ENCODE measurements around the gene L3MBTL4. TPM values are rescaled to one million over a fixed set of nuclear protein-coding genes. Genes with fewer than 3 reads are reported as not detected.

Gene L3MBTL4
- total RNA-seq, 1 donor from 2014 or later = 16.2 TPM

GRCh38 chr18:5983488-5983887 lies 431.2 kb downstream of the L3MBTL4 start:
- DNase-seq (no peak), ATAC-seq (no peak)
- TF ChIP-seq, protein P1, sequence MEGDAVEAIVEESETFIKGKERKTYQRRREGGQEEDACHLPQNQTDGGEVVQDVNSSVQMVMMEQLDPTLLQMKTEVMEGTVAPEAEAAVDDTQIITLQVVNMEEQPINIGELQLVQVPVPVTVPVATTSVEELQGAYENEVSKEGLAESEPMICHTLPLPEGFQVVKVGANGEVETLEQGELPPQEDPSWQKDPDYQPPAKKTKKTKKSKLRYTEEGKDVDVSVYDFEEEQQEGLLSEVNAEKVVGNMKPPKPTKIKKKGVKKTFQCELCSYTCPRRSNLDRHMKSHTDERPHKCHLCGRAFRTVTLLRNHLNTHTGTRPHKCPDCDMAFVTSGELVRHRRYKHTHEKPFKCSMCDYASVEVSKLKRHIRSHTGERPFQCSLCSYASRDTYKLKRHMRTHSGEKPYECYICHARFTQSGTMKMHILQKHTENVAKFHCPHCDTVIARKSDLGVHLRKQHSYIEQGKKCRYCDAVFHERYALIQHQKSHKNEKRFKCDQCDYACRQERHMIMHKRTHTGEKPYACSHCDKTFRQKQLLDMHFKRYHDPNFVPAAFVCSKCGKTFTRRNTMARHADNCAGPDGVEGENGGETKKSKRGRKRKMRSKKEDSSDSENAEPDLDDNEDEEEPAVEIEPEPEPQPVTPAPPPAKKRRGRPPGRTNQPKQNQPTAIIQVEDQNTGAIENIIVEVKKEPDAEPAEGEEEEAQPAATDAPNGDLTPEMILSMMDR (IDR thresholded peaks at IDR 0.05) = no peak
- Histone ChIP-seq H3K27ac (no peak overlapping the region), H3K4me1 (no peaks in the 10 kb centered on the region), H3K4me3 (no peak overlapping the region), H3K27me3 (no peaks in the 10 kb centered on the region), H3K9me3 (no peaks in the 10 kb centered on the region), H3K36me3 (no peaks in the 10 kb centered on the region)
- intact Hi-C loops (cut with DNase I) = no loop called here

- Histone ChIP-seq H3K27me3 (no peaks in the 10 kb centered on the region), H3K27ac (no peak overlapping the region), H3K9me3 (no peaks in the 10 kb centered on the region), H3K36me3 (no peaks in the 10 kb centered on the region), H3K4me1 (no peaks in the 10 kb centered on the region), H3K4me3 (no peak overlapping the region)
- DNase-seq (no peak), ATAC-seq (no peak)
- intact Hi-C loops (cut with DNase I) = no loop called here
- TF ChIP-seq, protein P1 (IDR thresholded peaks at IDR 0.05) = no peak
Measured at GRCh38 chr18:5982332-5982731, 432.4 kb downstream of the L3MBTL4 start.

GRCh38 chr18:5980721-5981120 lies 434.0 kb downstream of the L3MBTL4 start:
- intact Hi-C loops (cut with DNase I) = no loop called here
- TF ChIP-seq, protein P1 (IDR thresholded peaks at IDR 0.05) = no peak

DNA sequence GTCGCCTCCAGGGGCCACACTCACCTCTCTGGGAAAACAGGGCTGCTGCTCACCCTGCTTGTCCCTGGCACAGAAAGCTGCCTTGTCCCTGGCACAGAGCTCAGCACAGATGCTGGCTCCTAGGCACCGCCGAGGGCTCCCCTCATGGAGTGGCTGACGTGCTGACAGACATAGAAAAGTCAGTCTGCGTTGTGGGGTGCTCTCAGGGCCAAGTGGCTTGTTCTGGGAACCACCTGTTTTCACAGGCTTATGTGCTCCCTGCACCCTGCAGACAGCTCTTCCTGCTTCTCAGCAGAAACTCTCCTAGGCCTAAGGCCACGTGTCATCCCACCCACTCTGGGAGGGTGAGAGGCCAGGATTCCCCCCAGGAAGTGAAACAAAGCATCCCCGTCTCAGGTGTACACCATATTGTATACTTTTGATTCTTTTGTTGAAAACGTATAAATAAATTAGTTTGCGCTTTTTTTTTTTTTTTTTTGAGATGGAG lies 434.7 kb downstream of the L3MBTL4 start:
- intact Hi-C loops (cut with DNase I) = no loop called here
- no peak overlapping the region for H3K27ac ChIP-seq
- ATAC-seq (no peak), DNase-seq (no peak)
- TF ChIP-seq, protein P1 (IDR thresholded peaks at IDR 0.05) = no peak
- no peaks in the 10 kb centered on the region for H3K27me3 ChIP-seq
- H3K36me3 ChIP-seq = no peaks in the 10 kb centered on the region
- no peak overlapping the region for H3K4me3 ChIP-seq
- no peaks in the 10 kb centered on the region for H3K4me1 ChIP-seq
- no peaks in the 10 kb centered on the region for H3K9me3 ChIP-seq

More at GRCh38 chr18:5980721-5981120, 434.0 kb downstream of the L3MBTL4 start:
- DNase-seq (no peak), ATAC-seq (no peak)
- H3K27me3 ChIP-seq = no peaks in the 10 kb centered on the region
- no peaks in the 10 kb centered on the region for H3K9me3 ChIP-seq
- no peak overlapping the region for H3K4me3 ChIP-seq
- no peaks in the 10 kb centered on the region for H3K36me3 ChIP-seq
- H3K27ac ChIP-seq = no peak overlapping the region
- no peaks in the 10 kb centered on the region for H3K4me1 ChIP-seq

GRCh38 chr18:5979176-5979888 lies 435.4 kb downstream of the L3MBTL4 start:
- Histone ChIP-seq H3K27ac (no peak overlapping the region), H3K4me3 (no peak overlapping the region), H3K4me1 (no peaks in the 10 kb centered on the region), H3K36me3 (no peaks in the 10 kb centered on the region), H3K27me3 (no peaks in the 10 kb centered on the region), H3K9me3 (no peaks in the 10 kb centered on the region)
- ATAC-seq (no peak), DNase-seq (no peak)
- TF ChIP-seq, protein P1 (IDR thresholded peaks at IDR 0.05) = no peak
- intact Hi-C loops (cut with DNase I) = no loop called here
